K562 (cell line): ENCODE data around the gene CLIC5. TPM values are rescaled to one million over a fixed set of nuclear protein-coding genes. Genes with fewer than 3 reads are reported as not detected.

Experiments used
- ATAC-seq: fragments of 200-7000 bp; cut with Tn5 transposase; 3 replicates; pipeline ENCODE4 v1.9.1; 2020; ENCODE audit warnings: moderate library complexity
- BruUV-seq: library from RNA; stranded (reverse); fragments of 400-500 nt; replicated peaks from 2 replicates; lab custom pipeline; 2021; lab: Mats Ljungman, UMichigan
- CTCF ChIA-PET: fragments of 300-600 bp; formaldehyde crosslinking; extraction: SDS; loops from one replicate; lab custom pipeline; 2021; ENCODE audit warnings: low intra/inter-chr PET ratio; lab: Yijun Ruan, JAX
- POLR2A ChIA-PET: fragments of 300-600, 350-650 bp; sonication (Branson Sonifier 250); formaldehyde crosslinking; extraction: SDS; loops from one replicate; lab custom pipeline; 2021; ENCODE audit warnings: antibody characterized with exemption, inconsistent platforms; lab: Yijun Ruan, JAX
- DNase-seq, 4 experiments: peaks; one replicate each; pipeline versions ENCODE4 v3.0.0 to v3.0.0-alpha.2; 2011 to 2018; ENCODE audit warnings: low spot score in 3 of 4, mixed read lengths in 3 of 4; ENCODE audit errors: extremely low read depth in 1 of 4
- FAIRE-seq: peaks from 2 replicates; lab custom pipeline; 2011; peaks lifted over from hg19 to GRCh38; lab: Jason Lieb, UNC
- H2AFZ ChIP-seq: 2 replicates; pipeline ENCODE4 v1.6.0; 2011; ENCODE audit warnings: low read depth, low read length, control low read depth, inconsistent platforms
- H3K27ac ChIP-seq: fragments of 200-600 bp; 3 replicates; pipeline ENCODE4 v1.8.0; 2011; ENCODE audit warnings: low read depth, mild to moderate bottlenecking, control low read depth, inconsistent platforms, low read length, moderate library complexity, mixed read lengths; ENCODE audit errors: extremely low read depth
- H3K27me3 ChIP-seq, 2 experiments: fragments of 300-600 bp in 1 of 2; 2 replicates in 1 of 2; 3 replicates in 1 of 2; pipeline versions ENCODE4 v1.6.0 to v1.8.0; 2011; ENCODE audit warnings: inconsistent platforms in 2 of 2, low read length in 2 of 2, mild to moderate bottlenecking in 1 of 2, mixed read lengths in 1 of 2, moderate library complexity in 1 of 2; ENCODE audit not compliant: control insufficient read depth in 2 of 2, insufficient read depth in 2 of 2
- H3K36me3 ChIP-seq: fragments of 300-600 bp; 3 replicates; pipeline ENCODE4 v1.8.0; 2011; ENCODE audit warnings: mild to moderate bottlenecking, low read length, inconsistent platforms; ENCODE audit not compliant: control insufficient read depth, insufficient read depth
- H3K4me1 ChIP-seq, 2 experiments: fragments of 200-600 bp in 1 of 2; replicated peaks in 1 of 2; 2 replicates in 1 of 2; 3 replicates in 1 of 2; pipeline versions ENCODE4 v1.5.1 to v1.8.0; 2011; ENCODE audit warnings: inconsistent platforms in 2 of 2, low read length in 2 of 2, mild to moderate bottlenecking in 1 of 2, mixed read lengths in 1 of 2, moderate library complexity in 1 of 2; ENCODE audit not compliant: control insufficient read depth in 2 of 2, insufficient read depth in 2 of 2
- H3K4me2 ChIP-seq: 2 replicates; pipeline ENCODE4 v1.6.1; 2011; ENCODE audit warnings: low read length, control low read depth, inconsistent platforms, mixed read lengths; ENCODE audit not compliant: insufficient read depth
- H3K4me3 ChIP-seq: fragments of 200-600 bp; sonication (generic), shearing (Covaris generic); 2 replicates; pipeline ENCODE4 v1.5.1; 2016; ENCODE audit warnings: control low read depth, inconsistent platforms
- H3K79me2 ChIP-seq: fragments of 200-600 bp; 3 replicates; pipeline ENCODE4 v1.8.0; 2011; ENCODE audit warnings: low read length, inconsistent platforms; ENCODE audit not compliant: control insufficient read depth, insufficient read depth
- H3K9ac ChIP-seq, 2 experiments: 2 replicates each; pipeline versions ENCODE4 v1.6.0 to v1.6.1; 2011; ENCODE audit warnings: low read depth in 2 of 2, low read length in 2 of 2, control low read depth in 1 of 2, inconsistent platforms in 1 of 2, mild to moderate bottlenecking in 1 of 2, mixed read lengths in 1 of 2; ENCODE audit not compliant: insufficient read depth in 1 of 2
- H3K9me1 ChIP-seq: one replicate; pipeline ENCODE4 v1.6.0; 2011; ENCODE audit warnings: inconsistent platforms, mild to moderate bottlenecking, low read length, moderate library complexity; ENCODE audit not compliant: control insufficient read depth, insufficient read depth
- H3K9me3 ChIP-seq: replicated peaks from 2 replicates; pipeline ENCODE4 v1.5.1; 2011; ENCODE audit warnings: low read depth, low read length, inconsistent platforms; ENCODE audit not compliant: control insufficient read depth, insufficient read depth
- H4K20me1 ChIP-seq: replicated peaks from 2 replicates; pipeline ENCODE4 v1.6.1; 2011; ENCODE audit warnings: low read length, inconsistent platforms, mixed read lengths; ENCODE audit not compliant: control insufficient read depth, insufficient read depth
- MAFF ChIP-seq: IDR thresholded peaks from 2 replicates; pipeline ENCODE4 v1.6.1; 2012; ENCODE audit warnings: low read length, improper control_type of control experiment
- ZNF699 ChIP-seq: fragments of 250-450 bp; sonication (Bioruptor Pico); IDR thresholded peaks from 2 replicates; pipeline ENCODE4 v1.8.0; 2021; ENCODE audit warnings: mild to moderate bottlenecking, moderate library complexity; ENCODE audit not compliant: insufficient replicate concordance
- WGBS: fragments of 100-300 bp; shearing (Covaris generic); methylation state at CpG from one replicate; pipeline ENCODE4 v1.1.6; 2016; ENCODE audit warnings: low coverage, mixed read lengths; ENCODE audit not compliant: insufficient coverage; ENCODE audit errors: missing lambda C conversion rate; 5-methylcytosine and 5-hydroxymethylcytosine counted together
- in situ Hi-C: fragments of 300-500 bp; cut with MboI; formaldehyde crosslinking; loops from 4 replicates; pipeline ENCODE4 v1.15.0; 2018; ENCODE audit warnings: inconsistent platforms, mixed read lengths
- intact Hi-C: fragments of 100-400 bp; cut with micrococcal nuclease; formaldehyde crosslinking; loops from 2 replicates; pipeline ENCODE4 v1.14.2; 2022
- polyA plus RNA-seq, 8 experiments: library from polyadenylated mRNA; depleted of rRNA in 4 of 8; stranded (reverse) in 5 of 8; unstranded in 3 of 8; fragments of >200 nt; fragmentation: Nextera tagmentation in 2 of 8; fragmentation: Illumina TruSeq in 1 of 8; extraction: Ambion mirVana in 2 of 8; extraction: Trizol in 1 of 8; gene quantifications; 2 replicates each; pipeline versions ENCODE4 v1.2.1 to v1.2.3, GENCODE V29; 2011 to 2014; ENCODE audit warnings: inconsistent platforms in 1 of 8, missing spikeins in 1 of 8
- total RNA-seq, 7 experiments: library from RNA; depleted of rRNA in 6 of 7; stranded (reverse); fragments of >200 nt in 6 of 7; fragmentation: Illumina TruSeq in 2 of 7; extraction: Trizol in 2 of 7; gene quantifications; 2 replicates each; pipeline versions ENCODE4 v1.2.1 to v1.2.3, GENCODE V29; 2011 to 2021; ENCODE audit warnings: low replicate concordance in 1 of 7
- TF ChIP-seq, protein P1 (sequence below): fragments of 450-650 bp; IDR thresholded peaks from 2 replicates; pipeline ENCODE4 v1.6.1; 2018; ENCODE audit not compliant: partially characterized antibody
- TF ChIP-seq, protein P2 (sequence below): sonication (generic); formaldehyde crosslinking; IDR thresholded peaks from 2 replicates; pipeline ENCODE4 v1.8.0; 2022; ENCODE audit warnings: mild to moderate bottlenecking, missing genetic modification reagents

The CLIC5 gene
- total and polyA plus RNA-seq, 9 of the 15 experiments (the other 6 are each of a cell fraction or from before 2014, with no cell fraction given): 0.31 TPM; not detected in 8

DNA sequence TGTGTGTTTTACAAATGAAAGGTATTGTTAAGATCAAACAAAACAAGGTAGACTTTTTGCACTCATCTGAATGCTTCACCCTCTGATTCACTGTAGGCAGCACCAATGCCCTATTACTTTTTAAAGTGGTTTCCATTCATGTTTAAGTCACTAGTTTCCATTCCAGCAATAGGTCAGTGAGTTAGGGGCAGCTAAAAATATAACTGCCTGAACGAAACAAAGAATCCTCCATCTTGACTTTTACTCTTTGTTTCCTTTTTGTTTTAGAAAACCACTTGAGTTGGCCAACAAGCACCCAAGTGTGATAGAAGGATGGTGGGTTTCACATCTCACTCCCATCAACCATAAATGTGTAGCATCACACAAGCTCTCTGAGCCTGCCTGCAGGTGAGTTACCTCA, 25.5 kb downstream of the CLIC5 start:
- H2AFZ ChIP-seq: no peak overlapping the region
- CTCF ChIA-PET: no interaction called here
- no peaks in the 10 kb centered on the region for H3K79me2 ChIP-seq
- in situ Hi-C loops: no loop called here
- no peaks in the 10 kb centered on the region for H3K9me1 ChIP-seq
- TF ChIP-seq, protein P1, sequence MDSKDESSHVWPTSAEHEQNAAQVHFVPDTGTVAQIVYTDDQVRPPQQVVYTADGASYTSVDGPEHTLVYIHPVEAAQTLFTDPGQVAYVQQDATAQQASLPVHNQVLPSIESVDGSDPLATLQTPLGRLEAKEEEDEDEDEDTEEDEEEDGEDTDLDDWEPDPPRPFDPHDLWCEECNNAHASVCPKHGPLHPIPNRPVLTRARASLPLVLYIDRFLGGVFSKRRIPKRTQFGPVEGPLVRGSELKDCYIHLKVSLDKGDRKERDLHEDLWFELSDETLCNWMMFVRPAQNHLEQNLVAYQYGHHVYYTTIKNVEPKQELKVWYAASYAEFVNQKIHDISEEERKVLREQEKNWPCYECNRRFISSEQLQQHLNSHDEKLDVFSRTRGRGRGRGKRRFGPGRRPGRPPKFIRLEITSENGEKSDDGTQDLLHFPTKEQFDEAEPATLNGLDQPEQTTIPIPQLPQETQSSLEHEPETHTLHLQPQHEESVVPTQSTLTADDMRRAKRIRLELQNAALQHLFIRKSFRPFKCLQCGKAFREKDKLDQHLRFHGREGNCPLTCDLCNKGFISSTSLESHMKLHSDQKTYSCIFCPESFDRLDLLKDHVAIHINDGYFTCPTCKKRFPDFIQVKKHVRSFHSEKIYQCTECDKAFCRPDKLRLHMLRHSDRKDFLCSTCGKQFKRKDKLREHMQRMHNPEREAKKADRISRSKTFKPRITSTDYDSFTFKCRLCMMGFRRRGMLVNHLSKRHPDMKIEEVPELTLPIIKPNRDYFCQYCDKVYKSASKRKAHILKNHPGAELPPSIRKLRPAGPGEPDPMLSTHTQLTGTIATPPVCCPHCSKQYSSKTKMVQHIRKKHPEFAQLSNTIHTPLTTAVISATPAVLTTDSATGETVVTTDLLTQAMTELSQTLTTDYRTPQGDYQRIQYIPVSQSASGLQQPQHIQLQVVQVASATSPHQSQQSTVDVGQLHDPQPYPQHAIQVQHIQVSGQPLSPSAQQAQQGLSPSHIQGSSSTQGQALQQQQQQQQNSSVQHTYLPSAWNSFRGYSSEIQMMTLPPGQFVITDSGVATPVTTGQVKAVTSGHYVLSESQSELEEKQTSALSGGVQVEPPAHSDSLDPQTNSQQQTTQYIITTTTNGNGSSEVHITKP: no peak
- TF ChIP-seq, protein P2, sequence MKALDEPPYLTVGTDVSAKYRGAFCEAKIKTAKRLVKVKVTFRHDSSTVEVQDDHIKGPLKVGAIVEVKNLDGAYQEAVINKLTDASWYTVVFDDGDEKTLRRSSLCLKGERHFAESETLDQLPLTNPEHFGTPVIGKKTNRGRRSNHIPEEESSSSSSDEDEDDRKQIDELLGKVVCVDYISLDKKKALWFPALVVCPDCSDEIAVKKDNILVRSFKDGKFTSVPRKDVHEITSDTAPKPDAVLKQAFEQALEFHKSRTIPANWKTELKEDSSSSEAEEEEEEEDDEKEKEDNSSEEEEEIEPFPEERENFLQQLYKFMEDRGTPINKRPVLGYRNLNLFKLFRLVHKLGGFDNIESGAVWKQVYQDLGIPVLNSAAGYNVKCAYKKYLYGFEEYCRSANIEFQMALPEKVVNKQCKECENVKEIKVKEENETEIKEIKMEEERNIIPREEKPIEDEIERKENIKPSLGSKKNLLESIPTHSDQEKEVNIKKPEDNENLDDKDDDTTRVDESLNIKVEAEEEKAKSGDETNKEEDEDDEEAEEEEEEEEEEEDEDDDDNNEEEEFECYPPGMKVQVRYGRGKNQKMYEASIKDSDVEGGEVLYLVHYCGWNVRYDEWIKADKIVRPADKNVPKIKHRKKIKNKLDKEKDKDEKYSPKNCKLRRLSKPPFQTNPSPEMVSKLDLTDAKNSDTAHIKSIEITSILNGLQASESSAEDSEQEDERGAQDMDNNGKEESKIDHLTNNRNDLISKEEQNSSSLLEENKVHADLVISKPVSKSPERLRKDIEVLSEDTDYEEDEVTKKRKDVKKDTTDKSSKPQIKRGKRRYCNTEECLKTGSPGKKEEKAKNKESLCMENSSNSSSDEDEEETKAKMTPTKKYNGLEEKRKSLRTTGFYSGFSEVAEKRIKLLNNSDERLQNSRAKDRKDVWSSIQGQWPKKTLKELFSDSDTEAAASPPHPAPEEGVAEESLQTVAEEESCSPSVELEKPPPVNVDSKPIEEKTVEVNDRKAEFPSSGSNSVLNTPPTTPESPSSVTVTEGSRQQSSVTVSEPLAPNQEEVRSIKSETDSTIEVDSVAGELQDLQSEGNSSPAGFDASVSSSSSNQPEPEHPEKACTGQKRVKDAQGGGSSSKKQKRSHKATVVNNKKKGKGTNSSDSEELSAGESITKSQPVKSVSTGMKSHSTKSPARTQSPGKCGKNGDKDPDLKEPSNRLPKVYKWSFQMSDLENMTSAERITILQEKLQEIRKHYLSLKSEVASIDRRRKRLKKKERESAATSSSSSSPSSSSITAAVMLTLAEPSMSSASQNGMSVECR (CRISPR knock-in tag): no peak
- no peak for TF ChIP-seq MAFF
- TF ChIP-seq ZNF699 (CRISPR knock-in tag): no peak
- BruUV-seq: no TSS peak
- H3K9ac ChIP-seq: no peak overlapping the region
- H3K27ac ChIP-seq: no peak overlapping the region
- no peaks in the 10 kb centered on the region for H4K20me1 ChIP-seq
- FAIRE-seq (no peak), ATAC-seq (no peak), DNase-seq (no peak)
- no peak overlapping the region for H3K4me3 ChIP-seq
- no peak overlapping the region for H3K4me2 ChIP-seq
- no peaks in the 10 kb centered on the region for H3K9me3 ChIP-seq
- H3K27me3 ChIP-seq: no peaks in the 10 kb centered on the region
- no peaks in the 10 kb centered on the region for H3K4me1 ChIP-seq
- 0% methylated on average over 1 of the region's 1 CpG for WGBS
- intact Hi-C loops: no loop called here
- H3K36me3 ChIP-seq: no peaks in the 10 kb centered on the region
- POLR2A ChIA-PET: no interaction called here
